Vagina (tissue), 2 donors: ENCODE results near the gene LPGAT1.

ENCODE experiments used
- CTCF ChIP-seq, 3 experiments: fragments of 450-650 bp in 2 of 3; fragments of 200-600 bp in 1 of 3; sonication (generic) in 1 of 3; IDR thresholded peaks; one replicate each; pipeline ENCODE4 v1.5.1; 2017 to 2019; ENCODE audit warnings: antibody characterized with exemption in 3 of 3, mild to moderate bottlenecking in 2 of 3, moderate library complexity in 2 of 3
- POLR2A ChIP-seq, 2 donors: fragments of 450-650 bp; IDR thresholded peaks; one replicate each; pipeline ENCODE4 v1.6.1; 2017; ENCODE audit warnings: antibody characterized with exemption in 2 of 2, mild to moderate bottlenecking in 2 of 2, moderate library complexity in 2 of 2

DNA sequence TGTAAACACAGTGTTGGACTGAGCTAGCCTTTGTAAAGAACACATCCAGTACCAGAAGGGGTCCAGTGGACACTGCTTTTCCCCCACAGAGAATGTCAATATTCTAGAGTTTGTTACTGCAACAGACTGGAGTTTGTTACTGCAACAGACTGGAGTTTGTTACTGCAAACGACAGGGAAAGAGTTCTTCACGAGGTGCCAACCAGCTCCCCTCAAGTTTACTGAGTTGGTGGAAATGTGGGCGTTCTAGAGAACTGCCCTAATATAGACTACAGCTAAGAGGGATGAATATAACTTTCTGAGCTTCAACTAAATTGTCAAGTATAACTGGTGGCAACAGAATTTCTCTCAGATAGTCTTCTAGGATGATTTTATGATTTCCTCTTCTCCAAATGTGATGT, 81.3 kb downstream of the LPGAT1 start:
- TF ChIP-seq CTCF (IDR thresholded peaks at IDR 0.05) (no peak), POLR2A (IDR thresholded peaks at IDR 0.05) (no peak)
